Lung (tissue), 12 donors: ENCODE measurements around the gene RAB12. TPM values are rescaled to one million over a fixed set of nuclear protein-coding genes. Genes with fewer than 3 reads are reported as not detected.

Experiments
- ATAC-seq: fragments of 200-7000 bp; cut with Tn5 transposase; one replicate; pipeline ENCODE4 v1.9.1; 2020; ENCODE audit warnings: moderate number of reproducible peaks; ENCODE audit not compliant: insufficient read depth, low FRiP score
- DNase-seq, 3 donors: peaks; one replicate each; pipeline ENCODE4 v3.0.0-alpha.2; 2013 to 2017
- H3K27ac ChIP-seq, 2 donors: one replicate each; pipeline ENCODE4 v1.5.1; 2013; ENCODE audit warnings: mild to moderate bottlenecking in 2 of 2, moderate library complexity in 2 of 2, control low read depth in 1 of 2, inconsistent platforms in 1 of 2, low read depth in 1 of 2, low read length in 1 of 2
- H3K27me3 ChIP-seq, 3 donors: one replicate each; pipeline ENCODE4 v1.5.1; 2013; ENCODE audit warnings: low read length in 2 of 3; ENCODE audit not compliant: control insufficient read depth in 3 of 3, insufficient read depth in 3 of 3
- H3K36me3 ChIP-seq, 4 donors: one replicate each; pipeline ENCODE4 v1.5.1; 2013; ENCODE audit warnings: low read length in 4 of 4, mild to moderate bottlenecking in 1 of 4, moderate library complexity in 1 of 4; ENCODE audit not compliant: control insufficient read depth in 4 of 4, insufficient read depth in 4 of 4
- H3K4me1 ChIP-seq, 5 donors: one replicate each; pipeline ENCODE4 v1.5.1; 2013; ENCODE audit warnings: low read length in 5 of 5, mild to moderate bottlenecking in 2 of 5, moderate library complexity in 1 of 5; ENCODE audit not compliant: control insufficient read depth in 5 of 5, insufficient read depth in 5 of 5
- H3K4me3 ChIP-seq: one replicate; pipeline ENCODE4 v1.5.1; 2013; ENCODE audit warnings: mild to moderate bottlenecking, control low read depth, moderate library complexity
- H3K9ac ChIP-seq, 2 donors: one replicate each; pipeline ENCODE4 v1.5.1; 2013; ENCODE audit warnings: low read length in 2 of 2, control low read depth in 1 of 2; ENCODE audit not compliant: insufficient read depth in 1 of 2
- H3K9me3 ChIP-seq, 4 donors: one replicate each; pipeline ENCODE4 v1.5.1; 2013; ENCODE audit warnings: low read length in 3 of 4, mild to moderate bottlenecking in 1 of 4, moderate library complexity in 1 of 4; ENCODE audit not compliant: control insufficient read depth in 4 of 4, insufficient read depth in 3 of 4
- CTCF ChIP-seq: IDR thresholded peaks from 2 replicates; pipeline ENCODE4 v1.5.1; 2012; ENCODE audit warnings: mild to moderate bottlenecking; ENCODE audit errors: control extremely low read depth, extremely low read depth
- WGBS, 2 donors: extraction: QIAGEN DNeasy Blood & Tissue Kit; methylation state at CpG; one replicate each; pipeline ENCODE4 v1.1.7; 2013; 5-methylcytosine and 5-hydroxymethylcytosine counted together
- polyA plus RNA-seq, 2 donors: library from polyadenylated mRNA; stranded (reverse); fragments of 200-250 nt; gene quantifications; one replicate each; pipeline ENCODE4 v1.2.1, GENCODE V29; 2013
- total RNA-seq, 2 donors: library from RNA; depleted of rRNA in 1 of 2; stranded (reverse); fragments of >200 nt in 1 of 2; gene quantifications; one replicate each; pipeline ENCODE4 v1.2.1, GENCODE V29; 2014 to 2021
- donor health status: control.
- donor health status: control.
- donor health status: Bipolar disorder and iron deficiency.
- donor health status: healthy.
- donor health status: DM: yes; HTN: yes; CAD: no.

Gene RAB12
- total and polyA plus RNA-seq, 4 donors = 26.7 to 74.5 (median 39.2) TPM

GRCh38 chr18:8603663-8604520 is 5.3 kb upstream of the RAB12 start:
- ATAC-seq (no peak), DNase-seq (no peak)
- WGBS, 2 donors = 53 to 54% methylated on average over 14 of the region's 14 CpGs
- H3K36me3 ChIP-seq = no peaks in the 10 kb centered on the region
- H3K27ac ChIP-seq = no peak overlapping the region
- H3K4me3 ChIP-seq = no peak overlapping the region
- H3K4me1 ChIP-seq = peaks cover 0 to 13% (median 0%) of the 10 kb centered on the region in 5 donors
- TF ChIP-seq CTCF = no peak
- H3K9ac ChIP-seq = no peak overlapping the region
- H3K9me3 ChIP-seq = no peaks in the 10 kb centered on the region
- H3K27me3 ChIP-seq = no peaks in the 10 kb centered on the region

- DNase-seq (no peak), ATAC-seq (no peak)
- Histone ChIP-seq H3K36me3 (no peaks in the 10 kb centered on the region), H3K27me3 (no peaks in the 10 kb centered on the region), H3K27ac (no peak overlapping the region), H3K4me3 (no peak overlapping the region), H3K9me3 (no peaks in the 10 kb centered on the region), H3K4me1 (peaks cover 0 to 21% (median 0%) of the 10 kb centered on the region in 5 donors), H3K9ac (no peak overlapping the region)
- no peak for TF ChIP-seq CTCF
- 92 to 95% methylated on average over 8 of the region's 8 CpGs for WGBS, 2 donors
These were observed 3.3 kb upstream of the RAB12 start for GRCh38 chr18:8605974-8606373.

- H3K4me1 ChIP-seq = peaks cover 0 to 26% (median 12%) of the 10 kb centered on the region in 5 donors
- DNase-seq (peak in 2 of 3 donors; percentile 69 to 78), ATAC-seq (no peak)
- no peaks in the 10 kb centered on the region for H3K9me3 ChIP-seq
- no peak overlapping the region for H3K4me3 ChIP-seq
- 69 to 81% methylated on average over 18 of the region's 18 CpGs for WGBS, 2 donors
- H3K27ac ChIP-seq = peak overlapping the region in 1 of 2 donors; percentile 82
- peak overlapping the region in 1 of 2 donors; percentile 57 for H3K9ac ChIP-seq
- no peak for TF ChIP-seq CTCF
- H3K36me3 ChIP-seq = peaks cover 0 to 6% (median 2%) of the 10 kb centered on the region in 4 donors
- no peaks in the 10 kb centered on the region for H3K27me3 ChIP-seq
These were observed 1.2 kb upstream of the RAB12 start for GRCh38 chr18:8607776-8608742.
